HepG2 (cell line): ENCODE results near the gene DOC2A. TPM values are rescaled to one million over a fixed set of nuclear protein-coding genes. Genes with fewer than 3 reads are reported as not detected.
A peak's percentile ranks its signal among the peaks of the same experiment; 100 is the strongest.

Experiments
- ATAC-seq: fragments of 200-7000 bp; cut with Tn5 transposase; 3 replicates; pipeline ENCODE4 v1.9.1; 2020; ENCODE audit warnings: mild to moderate bottlenecking, moderate library complexity
- BruUV-seq: library from RNA; stranded (reverse); fragments of 400-500 nt; replicated peaks from 2 replicates; lab custom pipeline; 2021; lab: Mats Ljungman, UMichigan
- CTCF ChIA-PET: fragments of 300-600 bp; formaldehyde crosslinking; extraction: SDS; loops from one replicate; lab custom pipeline; 2021; ENCODE audit warnings: low total read pairs, inconsistent platforms, low intra/inter-chr PET ratio; lab: Yijun Ruan, JAX
- POLR2A ChIA-PET: fragments of 350-600 bp; sonication (Branson Sonifier 250); formaldehyde crosslinking; loops from one replicate; lab custom pipeline; 2020; ENCODE audit warnings: antibody characterized with exemption, inconsistent platforms; lab: Yijun Ruan, JAX
- DNase-seq: peaks from one replicate; pipeline ENCODE4 v3.0.0-alpha.2; 2015; ENCODE audit warnings: low spot score
- FAIRE-seq: peaks from 3 replicates; lab custom pipeline; 2011; peaks lifted over from hg19 to GRCh38; lab: Jason Lieb, UNC
- H2AFZ ChIP-seq: one replicate; pipeline ENCODE4 v1.6.1; 2011; ENCODE audit warnings: low read length, inconsistent platforms
- H3K27ac ChIP-seq: fragments of 300-600 bp; 3 replicates; pipeline ENCODE4 v1.8.0; 2011; ENCODE audit warnings: mixed run types, mild to moderate bottlenecking, mixed read lengths, low read length, inconsistent platforms; ENCODE audit not compliant: insufficient read depth; ENCODE audit errors: extremely low read length
- H3K27me3 ChIP-seq, 2 experiments: fragments of 200-600 bp in 1 of 2; 2 replicates in 1 of 2; 3 replicates in 1 of 2; pipeline versions ENCODE4 v1.6.0 to v1.8.0; 2011; ENCODE audit warnings: low read length in 2 of 2, mild to moderate bottlenecking in 2 of 2, moderate library complexity in 2 of 2, inconsistent platforms in 1 of 2; ENCODE audit not compliant: insufficient read depth in 2 of 2, control insufficient read depth in 1 of 2
- H3K36me3 ChIP-seq, 2 experiments: fragments of 200-600 bp in 1 of 2; replicated peaks in 1 of 2; 2 replicates in 1 of 2; 3 replicates in 1 of 2; pipeline versions ENCODE4 v1.5.1 to v1.8.0; 2011; ENCODE audit warnings: low read length in 2 of 2, inconsistent platforms in 1 of 2; ENCODE audit not compliant: insufficient read depth in 2 of 2, control insufficient read depth in 1 of 2
- H3K4me1 ChIP-seq: 2 replicates; pipeline ENCODE4 v1.5.1; 2012; ENCODE audit warnings: low read length, inconsistent platforms; ENCODE audit not compliant: insufficient read depth
- H3K4me2 ChIP-seq: 2 replicates; pipeline ENCODE4 v1.6.0; 2011; ENCODE audit warnings: low read depth, low read length, inconsistent platforms
- H3K4me3 ChIP-seq, 3 experiments: fragments of 200-600 bp in 1 of 3; sonication (generic), shearing (Covaris generic) in 1 of 3; replicated peaks in 1 of 3; 2 replicates each; pipeline ENCODE4 v1.5.1; 2011 to 2016; ENCODE audit warnings: low read length in 3 of 3, inconsistent platforms in 2 of 3, low read depth in 2 of 3, mild to moderate bottlenecking in 2 of 3, control low read depth in 1 of 3, mixed read lengths in 1 of 3; ENCODE audit not compliant: insufficient read depth in 1 of 3
- H3K79me2 ChIP-seq: one replicate; pipeline ENCODE4 v1.6.1; 2011; ENCODE audit warnings: low read length, inconsistent platforms; ENCODE audit not compliant: insufficient read depth
- H3K9ac ChIP-seq: 2 replicates; pipeline ENCODE4 v1.6.0; 2011; ENCODE audit warnings: mild to moderate bottlenecking, low read depth, low read length, inconsistent platforms; ENCODE audit not compliant: insufficient read depth
- H3K9me3 ChIP-seq: 2 replicates; pipeline ENCODE4 v1.5.1; 2012; ENCODE audit warnings: mild to moderate bottlenecking, low read length
- H4K20me1 ChIP-seq: 2 replicates; pipeline ENCODE4 v1.6.0; 2011; ENCODE audit warnings: inconsistent platforms, mild to moderate bottlenecking, low read length, moderate library complexity; ENCODE audit not compliant: insufficient read depth
- HDAC1 ChIP-seq: sonication (generic); formaldehyde crosslinking; IDR thresholded peaks from 2 replicates; pipeline ENCODE4 v1.5.1; 2020; ENCODE audit warnings: mild to moderate bottlenecking, missing genetic modification reagents
- HNF4A ChIP-seq: sonication (generic); formaldehyde crosslinking; IDR thresholded peaks from 2 replicates; pipeline ENCODE4 v1.4.0; 2020; ENCODE audit warnings: missing genetic modification reagents
- HNRNPH1 ChIP-seq: fragments of 200-400 bp; formaldehyde crosslinking; optimal IDR thresholded peaks from 2 replicates; pipeline ENCODE3; 2017; ENCODE audit warnings: mild to moderate bottlenecking, low read depth, low read length
- HOXA3 ChIP-seq: sonication (generic); formaldehyde crosslinking; IDR thresholded peaks from 2 replicates; pipeline ENCODE4 v1.5.0; 2020; ENCODE audit warnings: missing genetic modification reagents
- KDM5B ChIP-seq: sonication (generic); formaldehyde crosslinking; IDR thresholded peaks from 2 replicates; pipeline ENCODE4 v1.4.0; 2020; ENCODE audit warnings: missing genetic modification reagents, mild to moderate bottlenecking, borderline replicate concordance
- ONECUT2 ChIP-seq: sonication (generic); formaldehyde crosslinking; IDR thresholded peaks from 2 replicates; pipeline ENCODE4 v1.4.0; 2020; ENCODE audit warnings: missing genetic modification reagents
- SNAPC5 ChIP-seq: sonication (generic); formaldehyde crosslinking; IDR thresholded peaks from 2 replicates; pipeline ENCODE4 v1.8.1; 2023; ENCODE audit warnings: mild to moderate bottlenecking, missing genetic modification reagents, borderline replicate concordance
- ZBTB33 ChIP-seq: sonication (generic); formaldehyde crosslinking; IDR thresholded peaks from 2 replicates; pipeline ENCODE4 v1.4.0; 2020; ENCODE audit warnings: missing genetic modification reagents
- ZFY ChIP-seq: sonication (generic); formaldehyde crosslinking; IDR thresholded peaks from 2 replicates; pipeline ENCODE4 v1.4.0; 2020; ENCODE audit warnings: missing genetic modification reagents
- ZNF292 ChIP-seq: sonication (generic); formaldehyde crosslinking; IDR thresholded peaks from 2 replicates; pipeline ENCODE4 v1.8.1; 2022; ENCODE audit warnings: mild to moderate bottlenecking, low read depth, missing genetic modification reagents, borderline replicate concordance
- ZNF687 ChIP-seq: sonication (generic); formaldehyde crosslinking; IDR thresholded peaks from 2 replicates; pipeline ENCODE4 v1.5.1; 2020; ENCODE audit warnings: mild to moderate bottlenecking, missing genetic modification reagents, moderate library complexity
- ZNF775 ChIP-seq: sonication (generic); formaldehyde crosslinking; IDR thresholded peaks from 2 replicates; pipeline ENCODE4 v1.4.0; 2020; ENCODE audit warnings: missing genetic modification reagents, mild to moderate bottlenecking, moderate library complexity, borderline replicate concordance
- WGBS: methylation state at CpG from one replicate; pipeline ENCODE4 v1.1.6; 2017; ENCODE audit warnings: low lambda C conversion rate; 5-methylcytosine and 5-hydroxymethylcytosine counted together
- in situ Hi-C: cut with HindIII; loops from 2 replicates; pipeline ENCODE4 v1.10.0; 2017; ENCODE audit warnings: low pct_unique_long_range_greater_than_20kb; ENCODE audit not compliant: extremely low pct_ligation_motif_present
- intact Hi-C: fragments of 100-400 bp; cut with micrococcal nuclease; formaldehyde crosslinking; loops from one replicate; pipeline ENCODE4 v1.10.0; 2022; ENCODE audit not compliant: unreplicated experiment
- polyA plus RNA-seq, 8 experiments: library from polyadenylated mRNA; depleted of rRNA in 3 of 8; stranded (reverse) in 7 of 8; unstranded in 1 of 8; fragments of >200 nt; fragmentation: Illumina TruSeq in 4 of 8; extraction: Trizol in 4 of 8; gene quantifications; 2 replicates each; pipeline versions ENCODE4 v1.2.1 to v1.2.3, GENCODE V29; 2011 to 2016; ENCODE audit warnings: low read depth in 4 of 8, missing spikeins in 1 of 8, mixed read lengths in 1 of 8; ENCODE audit not compliant: insufficient read depth in 1 of 8
- total RNA-seq, 5 experiments: library from RNA; depleted of rRNA; stranded (reverse); fragments of >200 nt; fragmentation: Illumina TruSeq; extraction: Trizol; gene quantifications; 2 replicates each; pipeline ENCODE4 v1.2.3, GENCODE V29; 2016; ENCODE audit warnings: low read depth in 1 of 5
- TF ChIP-seq, protein P1 (sequence below): sonication (generic); formaldehyde crosslinking; IDR thresholded peaks from 2 replicates; pipeline ENCODE4 v1.4.0; 2020; ENCODE audit warnings: low read depth, mild to moderate bottlenecking, missing genetic modification reagents
- TF ChIP-seq, protein P2 (sequence below): sonication (generic); formaldehyde crosslinking; IDR thresholded peaks from 2 replicates; pipeline ENCODE4 v1.5.0; 2020; ENCODE audit warnings: missing genetic modification reagents, mild to moderate bottlenecking, borderline replicate concordance

The DOC2A gene
- total and polyA plus RNA-seq, 2 of the 13 experiments (the other 11 are each of a cell fraction or from before 2014, with no cell fraction given), result 0.15 to 0.55 TPM

DNA sequence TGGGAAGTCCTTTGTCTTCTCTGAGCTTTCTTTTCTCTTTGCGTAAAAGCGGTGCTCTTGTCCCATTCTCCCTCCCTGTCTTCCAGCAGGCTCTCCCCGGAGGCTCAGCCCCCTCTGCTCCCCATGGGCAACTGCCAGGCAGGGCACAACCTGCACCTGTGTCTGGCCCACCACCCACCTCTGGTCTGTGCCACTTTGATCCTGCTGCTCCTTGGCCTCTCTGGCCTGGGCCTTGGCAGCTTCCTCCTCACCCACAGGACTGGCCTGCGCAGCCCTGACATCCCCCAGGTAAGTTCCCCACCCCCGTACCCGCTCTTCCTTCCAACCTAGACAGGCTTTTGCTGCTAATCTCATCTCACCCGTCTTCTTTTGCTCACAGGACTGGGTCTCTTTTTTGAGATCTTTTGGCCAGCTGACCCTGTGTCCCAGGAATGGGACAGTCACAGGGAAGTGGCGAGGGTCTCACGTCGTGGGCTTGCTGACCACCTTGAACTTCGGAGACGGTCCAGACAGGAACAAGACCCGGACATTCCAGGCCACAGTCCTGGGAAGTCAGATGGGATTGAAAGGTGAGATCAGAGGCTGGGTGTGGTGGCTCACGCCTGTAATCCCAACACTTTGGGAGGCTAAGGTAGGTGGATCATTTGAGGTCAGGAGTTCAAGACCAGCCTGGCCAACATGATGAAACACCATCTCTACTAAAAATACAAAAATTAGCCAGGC is 47.6 kb downstream of the DOC2A start:
- ATAC-seq (peak; percentile 18), DNase-seq (no peak), FAIRE-seq (peak; percentile 47)
- in situ Hi-C loops, result loop anchor here (5.0 kb wide), 1 partner anchor 36 kb away; the partner anchor contains the start of gene KCTD13
- H3K9ac ChIP-seq, result peak overlapping the region; percentile 80
- ChIA-PET POLR2A (interaction anchor here (0.7 to 4.6 kb wide), 7 partner anchors 10 to 147 kb away, joined by 3 to 47 read pairs (median 4); partner anchors contain the start of genes ASPHD1, KCTD13, PAGR1 and TAOK2), CTCF (no interaction called here)
- H3K4me2 ChIP-seq, result peak overlapping the region; percentile 97
- H3K79me2 ChIP-seq, result no peaks in the 10 kb centered on the region
- 79% methylated on average over 14 of the region's 14 CpGs for whole genome bisulfite sequencing
- H3K27me3 ChIP-seq, result no peaks in the 10 kb centered on the region; a peak in 1 of 5 replicates
- H3K9me3 ChIP-seq, result no peaks in the 10 kb centered on the region
- H3K27ac ChIP-seq, result peak overlapping the region; percentile 81
- intact Hi-C loops, result loop anchor here (5.0 kb wide), 3 partner anchors 34 to 61 kb away; partner anchors contain the start of genes ASPHD1, HIRIP3, INO80E and KCTD13
- no TSS peak for BruUV-seq
- H3K36me3 ChIP-seq, result peaks cover 3 to 4% of the 10 kb centered on the region in 2 experiments; a peak in 4 of 5 replicates
- no peaks in the 10 kb centered on the region for H4K20me1 ChIP-seq
- no peak overlapping the region for H2AFZ ChIP-seq
- H3K4me3 ChIP-seq, result peak overlapping the region; percentile 65 to 87 (median 80); a peak in 5 of 6 replicates
- peaks cover 56% of the 10 kb centered on the region for H3K4me1 ChIP-seq
- no peak; the same call in 1 of the 2 replicates for TF ChIP-seq ZNF292 (CRISPR knock-in tag)
- no peak for TF ChIP-seq KDM5B (CRISPR knock-in tag)
- TF ChIP-seq HOXA3 (CRISPR knock-in tag), result peak; percentile 44; the same call in 1 of the 2 replicates
- 0 out of 2 replicates have a peak, but pooled peaks have one; percentile 37 for TF ChIP-seq ZNF775
- no peak for TF ChIP-seq HNF4A
- TF ChIP-seq ZNF687 (CRISPR knock-in tag), result peak; percentile 31
- no peak for TF ChIP-seq ZBTB33
- TF ChIP-seq, protein P1, sequence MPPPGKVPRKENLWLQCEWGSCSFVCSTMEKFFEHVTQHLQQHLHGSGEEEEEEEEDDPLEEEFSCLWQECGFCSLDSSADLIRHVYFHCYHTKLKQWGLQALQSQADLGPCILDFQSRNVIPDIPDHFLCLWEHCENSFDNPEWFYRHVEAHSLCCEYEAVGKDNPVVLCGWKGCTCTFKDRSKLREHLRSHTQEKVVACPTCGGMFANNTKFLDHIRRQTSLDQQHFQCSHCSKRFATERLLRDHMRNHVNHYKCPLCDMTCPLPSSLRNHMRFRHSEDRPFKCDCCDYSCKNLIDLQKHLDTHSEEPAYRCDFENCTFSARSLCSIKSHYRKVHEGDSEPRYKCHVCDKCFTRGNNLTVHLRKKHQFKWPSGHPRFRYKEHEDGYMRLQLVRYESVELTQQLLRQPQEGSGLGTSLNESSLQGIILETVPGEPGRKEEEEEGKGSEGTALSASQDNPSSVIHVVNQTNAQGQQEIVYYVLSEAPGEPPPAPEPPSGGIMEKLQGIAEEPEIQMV, result no peak
- TF ChIP-seq ONECUT2 (CRISPR knock-in tag), result no peak
- TF ChIP-seq HNRNPH1, result no peak
- peak; percentile 28 for TF ChIP-seq ZFY (CRISPR knock-in tag)
- TF ChIP-seq, protein P2, sequence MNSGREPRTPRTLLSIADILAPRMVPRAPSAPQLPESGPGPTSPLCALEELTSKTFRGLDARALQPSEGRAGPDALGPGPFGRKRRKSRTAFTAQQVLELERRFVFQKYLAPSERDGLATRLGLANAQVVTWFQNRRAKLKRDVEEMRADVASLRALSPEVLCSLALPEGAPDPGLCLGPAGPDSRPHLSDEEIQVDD, result no peak
- TF ChIP-seq HDAC1 (CRISPR knock-in tag), result peak; percentile 38; the same call in 1 of the 2 replicates
- TF ChIP-seq SNAPC5, result no peak
